NB4 (cell line): Measurements from ENCODE around the gene PGP.

ENCODE experiments used
- DNase-seq: peaks from one replicate; pipeline ENCODE4 v3.0.0; 2010; ENCODE audit warnings: low read depth
- H3K4me3 ChIP-seq: one replicate; pipeline ENCODE4 v1.5.1; 2011; ENCODE audit warnings: mild to moderate bottlenecking, low read depth, low read length, moderate library complexity
- MAX ChIP-seq: IDR thresholded peaks from 2 replicates; pipeline ENCODE4 v1.6.1; 2011; ENCODE audit warnings: low read depth, low read length
- MYC ChIP-seq: IDR thresholded peaks from 2 replicates; pipeline ENCODE4 v1.6.1; 2011; ENCODE audit warnings: low read depth, low read length
- POLR2A ChIP-seq: IDR thresholded peaks from 2 replicates; pipeline ENCODE4 v1.6.1; 2011; ENCODE audit warnings: mild to moderate bottlenecking; ENCODE audit not compliant: insufficient read length; ENCODE audit errors: extremely low read depth
- TF ChIP-seq, protein P1 (sequence below): IDR thresholded peaks from one replicate; pipeline ENCODE4 v1.5.1; 2012; ENCODE audit warnings: low read depth, low read length

PGP gene

GRCh38 chr16:2230376-2230775 is 15.7 kb upstream of the PGP start:
- no peak for DNase-seq

DNA sequence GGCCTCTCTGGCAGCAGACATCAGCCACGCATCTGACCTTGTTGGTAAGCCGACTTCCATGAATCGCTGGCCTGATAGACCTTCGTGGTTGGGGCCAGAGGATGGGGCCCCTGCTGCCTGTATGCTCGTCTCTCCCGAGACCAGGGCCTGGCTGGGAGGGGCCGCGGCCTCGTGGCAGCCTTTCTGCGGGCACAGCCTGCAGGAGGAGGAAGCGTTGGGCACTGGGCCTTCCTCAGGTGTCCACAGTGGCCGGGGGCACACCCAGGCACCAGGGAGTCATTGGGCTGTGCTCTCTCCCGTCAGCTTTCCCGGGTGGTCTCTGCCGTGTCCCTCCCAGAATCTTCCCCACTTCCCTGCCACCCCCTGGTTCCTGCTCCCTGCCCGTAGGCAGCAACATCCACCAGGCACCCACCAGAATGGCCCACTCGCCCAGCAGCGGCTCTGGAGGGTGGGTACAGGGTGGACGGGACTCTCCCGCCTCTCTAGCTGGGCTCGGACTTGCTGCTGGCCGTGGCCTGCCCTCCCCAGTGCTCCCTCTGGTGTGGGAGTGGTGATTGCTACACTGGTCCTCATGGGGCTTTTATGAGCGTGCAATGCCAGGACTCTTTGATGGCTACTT is 15.1 kb upstream of the PGP start:
- DNase-seq = no peak
- no peak overlapping the region for H3K4me3 ChIP-seq
- TF ChIP-seq, protein P1, sequence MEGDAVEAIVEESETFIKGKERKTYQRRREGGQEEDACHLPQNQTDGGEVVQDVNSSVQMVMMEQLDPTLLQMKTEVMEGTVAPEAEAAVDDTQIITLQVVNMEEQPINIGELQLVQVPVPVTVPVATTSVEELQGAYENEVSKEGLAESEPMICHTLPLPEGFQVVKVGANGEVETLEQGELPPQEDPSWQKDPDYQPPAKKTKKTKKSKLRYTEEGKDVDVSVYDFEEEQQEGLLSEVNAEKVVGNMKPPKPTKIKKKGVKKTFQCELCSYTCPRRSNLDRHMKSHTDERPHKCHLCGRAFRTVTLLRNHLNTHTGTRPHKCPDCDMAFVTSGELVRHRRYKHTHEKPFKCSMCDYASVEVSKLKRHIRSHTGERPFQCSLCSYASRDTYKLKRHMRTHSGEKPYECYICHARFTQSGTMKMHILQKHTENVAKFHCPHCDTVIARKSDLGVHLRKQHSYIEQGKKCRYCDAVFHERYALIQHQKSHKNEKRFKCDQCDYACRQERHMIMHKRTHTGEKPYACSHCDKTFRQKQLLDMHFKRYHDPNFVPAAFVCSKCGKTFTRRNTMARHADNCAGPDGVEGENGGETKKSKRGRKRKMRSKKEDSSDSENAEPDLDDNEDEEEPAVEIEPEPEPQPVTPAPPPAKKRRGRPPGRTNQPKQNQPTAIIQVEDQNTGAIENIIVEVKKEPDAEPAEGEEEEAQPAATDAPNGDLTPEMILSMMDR = no peak
- TF ChIP-seq POLR2A = no peak
- no peak for TF ChIP-seq MYC
- TF ChIP-seq MAX = no peak

More at GRCh38 chr16:2230376-2230775, 15.7 kb upstream of the PGP start:
- no peak overlapping the region for H3K4me3 ChIP-seq
- TF ChIP-seq MYC (no peak), POLR2A (no peak), MAX (no peak)
- TF ChIP-seq, protein P1 = no peak

GRCh38 chr16:2229091-2229490 is 14.5 kb upstream of the PGP start:
- no peak overlapping the region for H3K4me3 ChIP-seq
- TF ChIP-seq MAX (no peak), POLR2A (no peak), MYC (no peak)
- TF ChIP-seq, protein P1 = no peak
- DNase-seq = no peak

- no peak overlapping the region for H3K4me3 ChIP-seq
- TF ChIP-seq POLR2A (no peak), MAX (no peak), MYC (no peak)
- TF ChIP-seq, protein P1 = no peak
- DNase-seq = no peak
These were observed 13.7 kb upstream of the PGP start for GRCh38 chr16:2228161-2228824.

GRCh38 chr16:2226918-2227317 is 12.3 kb upstream of the PGP start:
- no peak for DNase-seq
- TF ChIP-seq POLR2A (no peak), MYC (no peak), MAX (no peak)
- TF ChIP-seq, protein P1 = no peak
- H3K4me3 ChIP-seq = no peak overlapping the region
